Lower lobe of right lung (tissue), 2 donors: Measurements from ENCODE around the gene FAM72D. TPM values are rescaled to one million over a fixed set of nuclear protein-coding genes. Genes with fewer than 3 reads are reported as not detected.
A peak's percentile ranks its signal among the peaks of the same experiment; 100 is the strongest.
"Not testable (repeated sequence)": the region's sequence is repeated elsewhere in the genome, so short reads cannot be mapped to it uniquely, and the experiment has no call there.

Source experiments
- ATAC-seq, 2 donors: fragments of 200-7000 bp; cut with Tn5 transposase; one replicate each; pipeline ENCODE4 v1.9.1; 2020 to 2022; ENCODE audit warnings: mild to moderate bottlenecking in 2 of 2, moderate library complexity in 2 of 2
- DNase-seq: peaks from one replicate; pipeline ENCODE4 v3.0.0-alpha.2; 2020
- H3K27ac ChIP-seq: fragments of 200-600 bp; one replicate; pipeline ENCODE4 v1.8.0; 2022
- H3K27me3 ChIP-seq: fragments of 200-600 bp; one replicate; pipeline ENCODE4 v1.8.0; 2022; ENCODE audit warnings: low read depth
- H3K36me3 ChIP-seq: fragments of 200-600 bp; one replicate; pipeline ENCODE4 v1.8.0; 2022; ENCODE audit warnings: mild to moderate bottlenecking
- H3K4me1 ChIP-seq: fragments of 200-600 bp; one replicate; pipeline ENCODE4 v1.8.0; 2022
- H3K4me3 ChIP-seq: fragments of 200-600 bp; one replicate; pipeline ENCODE4 v1.8.0; 2022; ENCODE audit warnings: mild to moderate bottlenecking
- H3K9me3 ChIP-seq: fragments of 200-600 bp; one replicate; pipeline ENCODE4 v1.8.0; 2022
- intact Hi-C: fragments of 100-400 bp; cut with DNase I; formaldehyde crosslinking; loops from one replicate; pipeline ENCODE4 v1.11.0; 2022
- total RNA-seq: library from RNA; stranded (reverse); fragmentation: NEBNext Ultra II Directional; extraction: Animal tissue kit (Norgen Biotek cat#: 25700); gene quantifications from one replicate; pipeline ENCODE4 v1.2.1, GENCODE V29; 2021
- donor health status: DM: no; HTN: yes; CAD: no; lungs with severe emphysema.

The FAM72D gene
- total RNA-seq, 1 donor from 2014 or later = 0.77 TPM

GRCh38 chr1:145146308-145146707 lies 50.5 kb downstream of the FAM72D start:
- H3K27ac ChIP-seq, H3K36me3 ChIP-seq, H3K4me1 ChIP-seq, DNase-seq, intact Hi-C loops, H3K9me3 ChIP-seq, H3K4me3 ChIP-seq, H3K27me3 ChIP-seq, ATAC-seq: not testable (repeated sequence)

- H3K4me1 ChIP-seq, H3K9me3 ChIP-seq, ATAC-seq, intact Hi-C loops, H3K4me3 ChIP-seq, DNase-seq, H3K36me3 ChIP-seq, H3K27me3 ChIP-seq, H3K27ac ChIP-seq: not testable (repeated sequence)
Measured at GRCh38 chr1:145147172-145147571, 51.4 kb downstream of the FAM72D start.

- intact Hi-C loops, H3K9me3 ChIP-seq: not testable (repeated sequence)
- peak in 1 of 2 donors; percentile 24 for ATAC-seq
Measured at GRCh38 chr1:145155421-145155820, 59.6 kb downstream of the FAM72D start.

GRCh38 chr1:145155873-145156272 lies 60.1 kb downstream of the FAM72D start:
- DNase-seq, H3K4me1 ChIP-seq, H3K9me3 ChIP-seq, H3K27me3 ChIP-seq, H3K4me3 ChIP-seq, intact Hi-C loops, H3K36me3 ChIP-seq, H3K27ac ChIP-seq: not testable (repeated sequence)
- ATAC-seq = peak; percentile 5 to 31

More at GRCh38 chr1:145155421-145155820, 59.6 kb downstream of the FAM72D start:
- H3K27ac ChIP-seq, H3K27me3 ChIP-seq, H3K4me3 ChIP-seq, H3K36me3 ChIP-seq, DNase-seq, H3K4me1 ChIP-seq: not testable (repeated sequence)

- ATAC-seq (peak; percentile 84 to 86), DNase-seq (peak; percentile 42)
- intact Hi-C loops, H3K27ac ChIP-seq, H3K4me1 ChIP-seq, H3K9me3 ChIP-seq, H3K27me3 ChIP-seq, H3K36me3 ChIP-seq: not testable (repeated sequence)
- H3K4me3 ChIP-seq = peak overlapping the region; percentile 46
Measured at GRCh38 chr1:145156891-145157610, 61.3 kb downstream of the FAM72D start.

GRCh38 chr1:145157715-145158114 lies 61.9 kb downstream of the FAM72D start:
- H3K36me3 ChIP-seq, H3K9me3 ChIP-seq, H3K4me1 ChIP-seq, H3K4me3 ChIP-seq, intact Hi-C loops, DNase-seq, H3K27me3 ChIP-seq, H3K27ac ChIP-seq: not testable (repeated sequence)
- ATAC-seq = peak; percentile 92 to 93

GRCh38 chr1:145161046-145161752 lies 65.4 kb downstream of the FAM72D start:
- H3K27me3 ChIP-seq, H3K4me1 ChIP-seq, intact Hi-C loops, H3K4me3 ChIP-seq, H3K9me3 ChIP-seq, H3K27ac ChIP-seq, DNase-seq, H3K36me3 ChIP-seq: not testable (repeated sequence)
- ATAC-seq = peak; percentile 52 to 85

Other genes with a start within 250 kb of the FAM72D start
- 37.4 TPM for gene SRGAP2B, start 646 bp upstream of the FAM72D start, total RNA-seq
- gene PPIAL4D, start 146.2 kb downstream of the FAM72D start, total RNA-seq = not detected